Activated CD8-positive, alpha-beta memory T cell treated with anti-CD3 and anti-CD28 coated beads, Interleukin-2, amount 50 U/mL, for 24 hours (primary cell): ENCODE results near the gene BEAN1.
"Not testable (repeated sequence)": the region's sequence is repeated elsewhere in the genome, so short reads cannot be mapped to it uniquely, and the experiment has no call there.

Experiments used
- DNase-seq: peaks from one replicate; pipeline ENCODE4 v3.0.0-alpha.2; 2020; ENCODE audit errors: extremely low read depth

The BEAN1 gene

GRCh38 chr16:66441586-66442375 lies 14.7 kb downstream of the BEAN1 start:
- no peak for DNase-seq

- DNase-seq, result no peak
These were observed 15.6 kb downstream of the BEAN1 start for GRCh38 chr16:66442502-66443268.

- DNase-seq, result no peak
These were observed 16.2 kb downstream of the BEAN1 start for GRCh38 chr16:66443269-66443652.

- DNase-seq, result no peak
These were observed 17.0 kb downstream of the BEAN1 start for GRCh38 chr16:66444049-66444481.

GRCh38 chr16:66446737-66447136 lies 19.6 kb downstream of the BEAN1 start:
- no peak for DNase-seq

DNA sequence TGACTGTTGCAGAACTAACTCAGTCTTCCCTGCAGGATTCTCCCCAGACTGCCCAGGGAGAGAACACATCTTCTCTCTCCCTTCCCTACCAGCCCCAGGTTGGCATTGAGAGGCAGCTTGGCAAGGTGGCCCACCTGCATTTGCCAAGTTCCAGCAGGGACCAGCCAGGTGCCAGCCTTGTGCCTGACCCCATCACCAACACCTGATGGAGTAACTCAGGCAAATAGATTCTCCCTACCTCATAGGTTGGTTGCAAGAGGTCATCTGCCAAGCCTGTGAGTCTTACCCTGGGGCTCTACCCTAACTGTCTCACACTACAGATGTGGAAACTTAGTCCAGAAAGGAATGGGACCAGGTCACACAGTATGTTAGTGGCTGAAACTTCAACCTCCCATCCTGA lies 20.4 kb downstream of the BEAN1 start:
- DNase-seq, result no peak

DNA sequence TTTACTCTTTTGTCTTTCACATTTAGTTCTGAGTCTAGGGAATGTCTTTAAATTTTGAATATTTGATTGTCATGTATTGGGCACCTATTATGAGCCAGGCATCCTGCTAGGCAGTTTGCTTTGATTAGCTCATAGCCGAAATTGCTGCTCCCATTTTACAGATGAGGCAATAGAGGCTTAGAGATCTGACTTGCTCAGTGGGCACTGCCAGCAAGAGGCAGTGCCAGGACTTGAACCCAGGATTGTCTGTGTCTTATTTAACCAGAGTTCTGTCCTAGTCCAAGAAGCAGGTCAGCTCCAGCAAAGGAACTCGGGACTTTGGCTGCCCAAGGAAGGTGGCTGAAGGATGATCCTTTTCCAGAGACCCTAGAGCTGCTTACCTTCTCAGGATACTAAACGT lies 24.5 kb downstream of the BEAN1 start:
- DNase-seq, result no peak

GRCh38 chr16:66453230-66453629 lies 26.1 kb downstream of the BEAN1 start:
- not testable (repeated sequence) for DNase-seq

- no peak for DNase-seq
These were observed 27.7 kb downstream of the BEAN1 start for GRCh38 chr16:66454751-66455150.

DNA sequence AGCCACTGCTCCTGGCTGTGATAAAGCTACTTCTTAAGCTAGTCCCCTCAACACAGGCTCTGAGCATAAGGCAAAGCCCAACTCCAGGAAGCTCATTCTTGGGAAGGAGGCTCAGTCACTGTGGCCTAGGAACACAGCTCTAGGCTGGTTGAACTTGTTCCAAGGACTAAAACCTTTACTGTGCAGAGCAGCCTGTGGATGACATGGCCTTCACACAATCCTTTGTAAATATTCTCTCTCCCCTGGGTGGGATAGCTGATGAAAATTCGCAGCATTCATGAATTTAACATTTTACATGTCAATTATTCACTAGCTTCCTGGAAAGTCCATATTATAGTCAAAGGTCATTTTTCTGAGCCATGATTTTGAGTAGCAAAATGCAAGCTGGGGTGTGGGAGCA lies 28.9 kb downstream of the BEAN1 start:
- no peak for DNase-seq

DNA sequence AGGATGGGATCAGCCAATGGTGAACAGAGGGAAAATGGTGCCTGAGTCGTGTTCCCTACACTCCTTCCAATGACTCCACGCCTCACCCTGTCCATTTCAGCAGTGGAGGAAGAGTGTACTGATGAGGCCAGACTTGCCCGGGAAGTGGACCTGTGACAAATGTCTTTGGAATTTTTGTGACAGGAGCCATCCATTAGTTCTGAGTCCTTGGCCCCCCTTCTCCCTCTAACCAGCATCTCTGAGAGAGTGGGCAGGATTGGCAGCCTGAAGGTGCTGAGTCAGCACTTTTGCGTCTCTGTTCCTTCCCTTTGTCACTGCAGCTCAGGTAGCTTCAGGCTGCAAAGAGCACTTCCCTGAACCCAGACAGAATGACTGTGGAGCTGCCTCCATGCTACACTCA lies 30.8 kb downstream of the BEAN1 start:
- DNase-seq, result no peak

DNA sequence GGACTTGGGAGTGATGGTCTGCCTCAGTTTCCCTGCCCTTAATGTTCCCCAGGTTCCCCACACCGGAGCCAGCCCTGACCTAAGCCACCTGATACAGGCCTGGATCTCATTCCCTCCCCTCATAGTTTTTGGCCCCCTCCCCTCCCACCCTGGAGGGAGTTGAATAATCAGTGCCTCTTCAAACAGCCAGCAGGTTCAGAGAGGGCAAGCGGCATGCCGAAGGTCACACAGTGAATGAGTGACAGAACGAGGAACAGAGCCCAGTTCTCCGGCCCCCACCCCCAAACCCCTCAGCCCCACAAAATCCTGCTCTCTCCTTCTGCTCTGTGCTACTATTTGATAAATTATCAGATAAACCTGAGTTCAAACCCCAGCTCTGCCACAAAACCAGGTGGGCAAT lies 31.2 kb downstream of the BEAN1 start:
- DNase-seq, result no peak

- DNase-seq, result no peak
These were observed 31.8 kb downstream of the BEAN1 start for GRCh38 chr16:66458853-66459252.

DNA sequence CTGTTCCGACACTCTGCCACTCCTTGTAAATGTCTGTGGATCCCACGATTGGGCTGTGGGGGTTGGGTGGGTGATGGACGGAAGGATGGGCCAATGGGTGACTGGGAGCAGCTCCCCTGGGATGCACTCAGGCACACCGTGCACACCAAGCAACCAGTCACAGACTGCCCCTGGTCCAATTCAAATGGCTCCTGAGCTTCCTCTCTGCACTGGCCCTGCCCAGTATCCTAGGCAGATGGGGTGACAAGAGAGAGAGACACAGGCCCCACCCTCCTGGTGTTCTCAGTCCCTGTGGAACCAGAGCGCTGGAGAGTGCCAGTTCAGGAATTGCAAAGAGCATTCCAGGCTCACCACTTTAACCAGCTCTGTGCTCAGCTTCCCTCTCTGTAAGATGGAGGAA lies 32.8 kb downstream of the BEAN1 start:
- DNase-seq, result no peak

- no peak for DNase-seq
These were observed 33.6 kb downstream of the BEAN1 start for GRCh38 chr16:66460703-66461102.

DNA sequence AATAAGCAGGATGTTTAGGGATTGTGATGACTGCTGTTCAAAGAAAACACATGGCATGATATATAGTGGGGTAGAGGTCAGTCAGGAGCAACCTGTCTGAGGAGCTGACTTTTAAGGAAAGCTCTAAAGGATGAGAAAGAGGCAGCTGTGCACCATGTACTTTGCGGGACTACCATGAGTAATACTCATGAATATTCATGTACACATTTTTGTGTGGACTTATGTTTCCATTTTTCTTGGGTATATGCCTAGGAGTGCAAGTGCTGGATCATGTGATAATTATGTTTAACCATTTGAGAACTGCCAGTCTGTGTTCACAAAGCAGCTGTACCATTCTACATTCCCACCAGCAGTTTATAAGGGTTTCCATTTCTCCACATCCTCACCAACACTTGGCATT lies 35.8 kb downstream of the BEAN1 start:
- no peak for DNase-seq

- DNase-seq, result not testable (repeated sequence)
These were observed 38.9 kb downstream of the BEAN1 start for GRCh38 chr16:66465946-66466345.

DNA sequence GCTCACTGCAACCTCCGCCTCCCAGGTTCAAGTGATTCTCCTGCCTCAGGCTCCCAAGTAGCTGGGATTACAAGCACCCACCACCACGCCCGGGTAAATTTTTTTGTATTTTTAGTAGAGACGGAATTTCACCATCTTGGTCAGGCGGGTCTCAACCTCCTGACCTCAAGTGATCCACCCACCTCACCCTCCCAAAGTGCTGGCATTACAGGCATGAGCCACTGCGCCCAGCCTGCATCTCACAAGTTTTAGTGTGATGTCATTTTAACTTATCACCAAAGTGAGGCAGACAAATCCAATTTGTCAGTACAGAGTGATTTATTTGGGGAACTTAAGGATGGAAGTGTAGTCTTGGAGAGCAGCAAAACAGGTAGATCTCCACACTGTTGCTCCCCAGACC lies 39.5 kb downstream of the BEAN1 start:
- not testable (repeated sequence) for DNase-seq

- no peak for DNase-seq
These were observed 40.5 kb downstream of the BEAN1 start for GRCh38 chr16:66467611-66468010.

DNA sequence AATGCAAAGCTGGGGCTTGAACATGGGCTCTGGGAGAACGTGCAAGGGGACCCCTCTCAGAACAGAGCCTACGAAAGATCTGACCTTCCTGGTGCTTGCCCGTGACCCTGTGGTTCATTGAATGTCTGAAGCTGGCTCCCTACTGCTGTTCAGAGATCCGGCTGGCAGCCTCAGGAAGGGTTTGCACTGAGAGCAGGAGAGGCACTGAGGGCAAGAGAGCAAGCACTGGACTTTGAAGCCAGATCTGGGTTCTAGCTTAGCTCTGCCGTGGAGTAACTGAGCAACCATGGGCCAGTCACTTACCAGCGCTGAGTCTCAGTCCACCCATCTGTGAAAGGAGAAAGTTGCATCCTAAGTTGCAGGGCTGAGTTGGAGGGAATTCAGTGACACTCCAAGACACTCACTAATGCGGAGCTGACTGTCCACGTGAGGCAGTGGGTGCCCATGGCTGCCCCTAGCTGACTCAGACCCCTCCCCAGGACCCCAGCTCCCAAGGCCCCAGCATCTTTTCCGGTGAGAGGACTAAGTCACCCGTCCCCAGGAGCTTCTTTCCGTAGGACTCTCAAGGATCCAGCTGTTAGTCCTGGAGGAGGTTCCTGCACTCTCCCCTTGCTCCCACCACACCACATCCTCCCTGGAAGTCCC lies 41.3 kb downstream of the BEAN1 start:
- no peak for DNase-seq

DNA sequence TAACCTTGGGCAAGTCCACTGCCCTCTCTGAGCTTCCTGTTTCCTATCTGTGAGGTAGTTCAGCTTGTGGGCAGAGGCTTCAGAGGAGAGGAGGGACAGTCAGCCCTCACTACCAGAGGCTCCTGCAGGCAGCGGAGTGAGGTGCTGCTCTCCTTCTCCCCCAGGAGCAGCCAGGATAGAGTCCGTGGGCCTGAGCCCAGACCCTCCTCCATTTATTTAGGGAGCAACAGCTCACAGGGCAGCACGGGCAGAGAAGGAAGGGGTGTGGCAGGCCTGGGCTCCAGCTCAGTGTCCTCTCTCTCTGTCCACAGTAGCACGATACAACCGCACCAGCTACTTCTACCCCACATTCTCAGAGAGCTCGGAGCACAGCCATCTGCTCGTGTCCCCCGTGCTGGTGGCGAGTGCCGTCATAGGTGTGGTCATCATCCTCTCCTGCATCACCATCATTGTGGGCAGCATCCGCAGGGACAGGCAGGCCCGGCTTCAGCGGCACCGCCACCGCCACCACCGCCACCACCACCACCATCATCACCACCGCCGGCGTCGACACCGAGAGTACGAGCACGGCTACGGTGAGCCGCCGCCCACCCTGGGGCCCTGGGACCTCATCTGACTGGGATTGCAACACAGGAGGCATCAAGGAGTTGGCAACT lies 42.3 kb downstream of the BEAN1 start:
- DNase-seq, result no peak

DNA sequence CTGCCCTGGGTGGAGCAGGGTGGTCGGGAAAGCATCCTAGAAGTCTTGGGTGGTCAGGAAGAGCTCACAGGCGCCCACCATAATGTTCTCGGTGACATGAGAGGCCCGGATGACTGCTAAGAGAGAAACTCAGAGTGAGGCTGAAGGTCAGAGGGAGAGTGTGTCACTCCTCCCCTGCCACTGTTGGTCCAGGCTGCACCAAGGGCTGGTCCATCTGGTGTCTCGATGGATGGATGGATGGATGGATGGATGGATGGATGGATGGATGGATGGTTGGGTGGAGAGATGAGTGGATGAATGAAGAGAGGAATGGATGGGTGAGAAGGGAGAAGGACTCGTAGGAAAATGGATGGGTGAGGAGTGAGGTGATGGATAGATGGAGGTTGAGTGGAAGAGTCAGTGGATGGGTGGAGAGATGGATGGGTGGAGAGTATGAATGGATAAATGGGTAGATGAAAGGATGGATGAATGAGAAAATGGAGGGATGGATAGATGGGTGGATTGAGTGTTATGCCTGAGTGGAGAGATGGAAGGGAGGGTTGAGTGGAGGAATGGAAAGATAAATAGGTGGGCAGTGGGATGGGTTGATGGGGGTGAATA lies 43.0 kb downstream of the BEAN1 start:
- no peak for DNase-seq
